HG03442 (cell line): ENCODE data around the gene SDK1.

Source experiments
- ATAC-seq: cut with Tn5 transposase; IDR thresholded peaks from one replicate; pipeline ENCODE4 v1.9.1; 2021; ENCODE audit warnings: mild to moderate bottlenecking, moderate library complexity; ENCODE audit not compliant: unreplicated experiment

The SDK1 gene

GRCh38 chr7:4179688-4180380, 878.8 kb downstream of the SDK1 start:
- no peak for ATAC-seq

- ATAC-seq: no peak
Observed at GRCh38 chr7:4181446-4181845, 880.4 kb downstream of the SDK1 start.

- no peak for ATAC-seq
Observed at GRCh38 chr7:4182605-4183300, 881.7 kb downstream of the SDK1 start.

- ATAC-seq: no peak
Observed at GRCh38 chr7:4184653-4185052, 883.6 kb downstream of the SDK1 start.

- ATAC-seq: no peak
Observed at GRCh38 chr7:4185136-4185535, 884.1 kb downstream of the SDK1 start.

- ATAC-seq: no peak
Observed at GRCh38 chr7:4185721-4186512, 884.9 kb downstream of the SDK1 start.

- no peak for ATAC-seq
Observed at GRCh38 chr7:4186513-4186780, 885.4 kb downstream of the SDK1 start.

GRCh38 chr7:4188651-4189050, 887.6 kb downstream of the SDK1 start:
- ATAC-seq: no peak

- ATAC-seq: no peak
Observed at GRCh38 chr7:4189131-4189570, 888.1 kb downstream of the SDK1 start.

- no peak for ATAC-seq
Observed at GRCh38 chr7:4190010-4190981, 889.2 kb downstream of the SDK1 start.

GRCh38 chr7:4191046-4191445, 890.0 kb downstream of the SDK1 start:
- ATAC-seq: no peak

- ATAC-seq: no peak
Observed at GRCh38 chr7:4191525-4191924, 890.5 kb downstream of the SDK1 start.

GRCh38 chr7:4195660-4196059, 894.6 kb downstream of the SDK1 start:
- ATAC-seq: no peak

- ATAC-seq: no peak
Observed at GRCh38 chr7:4196121-4196819, 895.2 kb downstream of the SDK1 start.

- no peak for ATAC-seq
Observed at GRCh38 chr7:4198301-4198700, 897.2 kb downstream of the SDK1 start.

- no peak for ATAC-seq
Observed at GRCh38 chr7:4200546-4201094, 899.6 kb downstream of the SDK1 start.

- ATAC-seq: no peak
Observed at GRCh38 chr7:4201566-4201965, 900.5 kb downstream of the SDK1 start.

- no peak for ATAC-seq
Observed at GRCh38 chr7:4202154-4202736, 901.2 kb downstream of the SDK1 start.

- ATAC-seq: no peak
Observed at GRCh38 chr7:4202954-4203353, 901.9 kb downstream of the SDK1 start.
